GM21529 (cell line): ENCODE results near the gene JUND.

Experiments used
- ATAC-seq: cut with Tn5 transposase; IDR thresholded peaks from one replicate; pipeline ENCODE4 v1.9.1; 2021; ENCODE audit not compliant: unreplicated experiment

JUND gene

GRCh38 chr19:18249834-18250233 lies 31.6 kb downstream of the JUND start:
- ATAC-seq: no peak

DNA sequence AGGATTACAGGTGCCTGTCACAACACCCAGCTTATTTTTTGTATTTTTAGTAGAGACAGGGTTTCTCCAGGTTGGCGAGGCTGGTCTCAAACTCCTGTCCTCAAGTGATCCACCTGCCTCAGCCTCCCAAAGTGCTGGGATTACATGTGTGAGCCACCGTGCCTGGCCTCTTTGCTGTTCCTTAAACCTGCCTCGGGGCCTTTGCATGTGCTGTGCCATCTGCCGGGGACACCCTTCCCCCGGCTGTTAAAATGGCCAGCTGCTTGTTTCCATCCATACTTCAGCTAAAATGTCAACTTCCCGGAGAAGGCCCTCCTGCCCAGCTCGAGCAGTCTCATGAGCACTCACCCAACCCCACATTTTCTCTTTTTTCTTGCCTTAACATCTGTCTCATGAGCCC lies 36.1 kb downstream of the JUND start:
- ATAC-seq: no peak

- no peak for ATAC-seq
These were observed 42.1 kb downstream of the JUND start for GRCh38 chr19:18239303-18239702.

- ATAC-seq: no peak
These were observed 47.2 kb downstream of the JUND start for GRCh38 chr19:18234194-18234593.

DNA sequence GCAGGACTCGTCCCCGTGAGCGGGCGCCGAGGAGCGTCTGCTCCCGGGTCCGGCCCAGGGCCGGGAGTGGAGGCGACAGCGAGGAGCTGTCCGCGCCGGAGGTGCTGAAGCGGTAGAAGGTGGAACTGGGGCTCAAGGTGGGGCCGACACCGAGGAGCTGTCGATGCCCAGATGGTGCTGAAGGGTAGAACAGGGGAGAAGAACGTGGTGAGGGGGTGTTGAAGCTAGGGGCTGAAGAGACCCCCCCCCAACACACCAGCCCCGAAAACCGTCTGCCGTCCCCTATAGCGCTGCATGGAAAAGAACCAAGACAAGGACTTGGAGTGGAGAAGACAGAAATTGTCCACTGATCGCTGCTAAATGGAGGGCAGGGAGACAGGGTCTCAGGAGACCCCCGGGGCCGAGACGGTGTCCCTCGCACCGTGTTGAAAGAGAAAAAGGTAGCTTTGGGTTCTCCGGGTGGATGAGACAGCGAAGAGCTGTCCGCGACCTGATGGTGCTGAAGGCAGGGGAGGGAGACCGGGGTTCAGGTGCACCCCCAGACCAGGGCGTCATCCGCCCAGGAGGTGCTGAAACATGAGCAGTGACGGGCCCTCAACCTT lies 48.1 kb downstream of the JUND start:
- no peak for ATAC-seq

GRCh38 chr19:18232540-18233223 lies 48.7 kb downstream of the JUND start:
- no peak for ATAC-seq

- ATAC-seq: no peak
These were observed 49.6 kb downstream of the JUND start for GRCh38 chr19:18231775-18232174.

DNA sequence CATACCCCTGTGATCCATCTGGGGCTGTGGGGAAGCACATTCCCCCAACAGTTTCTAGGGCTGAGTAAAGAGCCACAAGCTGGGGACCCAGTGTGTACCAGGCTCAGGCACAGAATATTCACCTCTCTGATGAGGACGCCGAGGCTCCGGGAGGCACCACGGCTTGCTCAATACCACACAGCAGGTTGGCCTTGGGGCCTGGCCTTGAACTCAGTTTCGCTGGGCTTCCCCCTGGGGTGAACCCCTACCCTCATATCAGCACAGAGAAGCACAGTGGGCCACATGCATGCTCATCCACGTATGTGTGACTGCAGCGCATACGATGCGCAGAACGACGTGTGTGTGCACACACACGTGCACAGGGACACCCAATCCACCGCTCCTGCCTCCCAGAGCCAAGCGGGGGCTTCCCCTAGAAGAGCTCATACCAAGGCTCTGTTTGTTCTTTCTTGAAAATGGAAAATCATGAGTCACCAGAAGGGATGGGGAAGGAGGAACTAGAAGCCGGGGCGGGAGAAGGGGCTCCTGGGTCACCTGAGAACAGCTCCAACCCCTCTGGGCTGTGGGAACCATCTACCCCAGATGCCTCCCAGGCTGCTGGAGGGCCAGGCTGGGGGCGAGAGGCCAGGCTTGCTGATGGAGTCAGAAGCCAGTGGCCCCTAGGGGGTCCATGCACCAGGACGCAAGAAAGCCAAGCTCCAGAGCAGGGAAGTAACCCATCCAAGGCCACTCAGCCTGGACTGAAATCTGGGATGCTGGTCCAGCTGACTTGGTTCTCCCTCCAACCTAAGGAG lies 50.3 kb downstream of the JUND start:
- ATAC-seq: no peak

- no peak for ATAC-seq
These were observed 51.5 kb downstream of the JUND start for GRCh38 chr19:18229915-18230314.
